Measurements from ENCODE around the gene ATP6V0A1. TPM values are rescaled to one million over a fixed set of nuclear protein-coding genes. Genes with fewer than 3 reads are reported as not detected.
A peak's percentile ranks its signal among the peaks of the same experiment; 100 is the strongest.

ATP6V0A1 gene
- total RNA-seq, 4 donors from 2014 or later, result 81.6 to 126 (median 96.6) TPM

DNA sequence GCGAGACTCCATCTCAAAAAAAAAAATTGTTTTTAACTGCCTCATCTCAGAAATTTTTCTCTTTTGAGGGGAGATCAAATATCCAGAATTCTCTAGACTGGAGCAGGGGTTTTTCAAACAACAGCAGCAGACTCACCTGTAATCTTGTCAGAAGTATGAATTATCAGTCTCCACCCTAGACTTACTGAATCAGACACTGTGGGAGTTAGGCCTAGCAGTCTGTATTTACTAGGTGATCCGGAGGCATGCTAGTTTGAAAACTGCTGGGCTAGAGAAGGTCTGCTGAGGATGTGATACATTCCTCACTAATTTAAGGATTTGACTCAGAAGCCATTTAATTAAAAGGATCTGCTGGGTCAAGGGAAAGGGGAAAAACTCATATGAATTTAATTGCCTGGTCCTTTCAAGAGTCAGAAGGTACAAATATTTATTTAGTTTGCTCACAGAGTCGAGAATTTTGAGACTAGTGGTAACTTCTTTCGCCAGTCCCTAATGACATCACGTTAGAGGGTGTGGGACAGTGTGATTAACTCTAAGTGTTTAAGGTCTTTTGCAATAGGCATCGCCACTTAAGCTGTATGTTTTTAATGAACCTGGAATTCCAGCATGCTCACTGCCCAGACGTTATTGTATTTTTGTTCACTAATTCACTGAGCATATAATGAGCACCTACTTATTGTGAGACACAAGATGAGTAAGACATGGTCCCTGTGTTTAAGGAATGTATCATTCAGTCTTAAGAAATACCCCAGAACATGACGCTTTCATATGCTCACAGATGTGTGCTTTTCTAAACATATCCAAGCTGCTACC, 14.2 kb downstream of the ATP6V0A1 start:
- TF ChIP-seq CTCF (IDR thresholded peaks at IDR 0.05) (no peak), EP300 (IDR thresholded peaks at IDR 0.05) (no peak), POLR2A (IDR thresholded peaks at IDR 0.05) (no peak)
- Histone ChIP-seq H3K36me3 (peaks cover 2 to 92% (median 10%) of the 10 kb centered on the region in 3 donors), H3K27ac (peak overlapping the region in 1 of 4 donors; percentile 33), H3K4me1 (peaks cover 0 to 12% (median 0%) of the 10 kb centered on the region in 4 donors), H3K4me3 (no peak overlapping the region), H3K27me3 (no peaks in the 10 kb centered on the region), H3K9me3 (no peaks in the 10 kb centered on the region)
- WGBS, 2 donors, result 72 to 74% methylated on average over 8 of the region's 8 CpGs
- DNase-seq (ENCODE audit: low spot score in 2 of 2), result no peak

- no peak for TF ChIP-seq EP300 (IDR thresholded peaks at IDR 0.05)
- TF ChIP-seq POLR2A (IDR thresholded peaks at IDR 0.05), result no peak
- Histone ChIP-seq H3K27ac (peak overlapping the region in 1 of 4 donors; percentile 38), H3K36me3 (peaks cover 2 to 92% (median 10%) of the 10 kb centered on the region in 3 donors), H3K4me1 (peaks cover 0 to 12% (median 0%) of the 10 kb centered on the region in 4 donors), H3K9me3 (no peaks in the 10 kb centered on the region), H3K4me3 (no peak overlapping the region), H3K27me3 (no peaks in the 10 kb centered on the region)
- no peak for DNase-seq (ENCODE audit: low spot score in 2 of 2)
- 90 to 93% methylated on average over 6 of the region's 6 CpGs for WGBS, 2 donors
Measured at GRCh38 chr17:42474276-42474675, 15.6 kb downstream of the ATP6V0A1 start.

- Histone ChIP-seq H3K27ac (peak overlapping the region in 3 of 4 donors; percentile 5 to 76 (median 54)), H3K27me3 (no peaks in the 10 kb centered on the region), H3K36me3 (peaks cover 2 to 92% (median 10%) of the 10 kb centered on the region in 3 donors), H3K4me1 (peaks cover 0 to 8% (median 0%) of the 10 kb centered on the region in 4 donors), H3K4me3 (no peak overlapping the region), H3K9me3 (no peaks in the 10 kb centered on the region)
- TF ChIP-seq EP300 (IDR thresholded peaks at IDR 0.05), result no peak
- no peak for TF ChIP-seq POLR2A (IDR thresholded peaks at IDR 0.05)
- TF ChIP-seq CTCF (IDR thresholded peaks at IDR 0.05), result no peak
- DNase-seq (ENCODE audit: low spot score in 2 of 2), result no peak
- 67 to 70% methylated on average over 3 of the region's 3 CpGs for WGBS, 2 donors
Measured at GRCh38 chr17:42475121-42475520, 16.4 kb downstream of the ATP6V0A1 start.

GRCh38 chr17:42475835-42476234, 17.2 kb downstream of the ATP6V0A1 start:
- H3K4me1 ChIP-seq, result peaks cover 0 to 8% (median 0%) of the 10 kb centered on the region in 4 donors
- H3K4me3 ChIP-seq, result no peak overlapping the region
- peaks cover 2 to 92% (median 10%) of the 10 kb centered on the region in 3 donors for H3K36me3 ChIP-seq
- 83 to 86% methylated on average over 4 of the region's 4 CpGs for WGBS, 2 donors
- no peaks in the 10 kb centered on the region for H3K27me3 ChIP-seq
- peak overlapping the region in 2 of 4 donors; percentile 54 to 76 for H3K27ac ChIP-seq
- H3K9me3 ChIP-seq, result no peaks in the 10 kb centered on the region
- peak in 1 of 2 donors; percentile 25 for DNase-seq (ENCODE audit: low spot score in 2 of 2)
- TF ChIP-seq EP300 (IDR thresholded peaks at IDR 0.05) (peak in 1 of 2 donors; percentile 56), CTCF (IDR thresholded peaks at IDR 0.05) (no peak)

- Histone ChIP-seq H3K27ac (peak overlapping the region in 3 of 4 donors; percentile 14 to 60 (median 15)), H3K36me3 (peaks cover 2 to 92% (median 10%) of the 10 kb centered on the region in 3 donors), H3K27me3 (no peaks in the 10 kb centered on the region), H3K9me3 (no peaks in the 10 kb centered on the region), H3K4me3 (no peak overlapping the region), H3K4me1 (peaks cover 0 to 8% (median 0%) of the 10 kb centered on the region in 4 donors)
- DNase-seq (ENCODE audit: low spot score in 2 of 2), result no peak
- WGBS, 2 donors, result 85 to 91% methylated on average over 2 of the region's 2 CpGs
- TF ChIP-seq POLR2A (IDR thresholded peaks at IDR 0.05) (no peak), EP300 (IDR thresholded peaks at IDR 0.05) (no peak), CTCF (IDR thresholded peaks at IDR 0.05) (no peak)
Measured at GRCh38 chr17:42476411-42476810, 17.7 kb downstream of the ATP6V0A1 start.

Measured in tibial nerve (tissue), 4 donors.